ENCODE data around the gene MINDY2. TPM values are rescaled to one million over a fixed set of nuclear protein-coding genes. Genes with fewer than 3 reads are reported as not detected.

The MINDY2 gene
- total RNA-seq, 2 experiments from 2014 or later, result 7.5 to 7.7 TPM

GRCh38 chr15:58775402-58775801, 4.3 kb downstream of the MINDY2 start:
- no peak overlapping the region for H3K27ac ChIP-seq (ENCODE audit: low read depth in 1 of 2, low read length in 2 of 2)
- no peaks in the 10 kb centered on the region for H3K36me3 ChIP-seq (ENCODE audit: insufficient read depth, low read length)
- H3K4me1 ChIP-seq (ENCODE audit: insufficient read depth, low read length), result peaks cover 35% of the 10 kb centered on the region
- H3K36me3 Mint-ChIP-seq (ENCODE audit: low read depth), result peaks cover 29% of the 10 kb centered on the region
- ATAC-seq (ENCODE audit: poor library complexity) (no peak), DNase-seq (no peak)
- POLR2A ChIA-PET, result no interaction called here
- TF ChIP-seq, protein P1, sequence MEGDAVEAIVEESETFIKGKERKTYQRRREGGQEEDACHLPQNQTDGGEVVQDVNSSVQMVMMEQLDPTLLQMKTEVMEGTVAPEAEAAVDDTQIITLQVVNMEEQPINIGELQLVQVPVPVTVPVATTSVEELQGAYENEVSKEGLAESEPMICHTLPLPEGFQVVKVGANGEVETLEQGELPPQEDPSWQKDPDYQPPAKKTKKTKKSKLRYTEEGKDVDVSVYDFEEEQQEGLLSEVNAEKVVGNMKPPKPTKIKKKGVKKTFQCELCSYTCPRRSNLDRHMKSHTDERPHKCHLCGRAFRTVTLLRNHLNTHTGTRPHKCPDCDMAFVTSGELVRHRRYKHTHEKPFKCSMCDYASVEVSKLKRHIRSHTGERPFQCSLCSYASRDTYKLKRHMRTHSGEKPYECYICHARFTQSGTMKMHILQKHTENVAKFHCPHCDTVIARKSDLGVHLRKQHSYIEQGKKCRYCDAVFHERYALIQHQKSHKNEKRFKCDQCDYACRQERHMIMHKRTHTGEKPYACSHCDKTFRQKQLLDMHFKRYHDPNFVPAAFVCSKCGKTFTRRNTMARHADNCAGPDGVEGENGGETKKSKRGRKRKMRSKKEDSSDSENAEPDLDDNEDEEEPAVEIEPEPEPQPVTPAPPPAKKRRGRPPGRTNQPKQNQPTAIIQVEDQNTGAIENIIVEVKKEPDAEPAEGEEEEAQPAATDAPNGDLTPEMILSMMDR (IDR thresholded peaks at IDR 0.05), result no peak
- no peak overlapping the region for H3K4me3 ChIP-seq (ENCODE audit: low read length)
- H3K27me3 ChIP-seq (ENCODE audit: control insufficient read depth in 1 of 2, insufficient read depth in 2 of 2, low read length in 2 of 2), result no peaks in the 10 kb centered on the region
- H3K27ac Mint-ChIP-seq, result no peak overlapping the region
- intact Hi-C loops (cut with DNase I, micrococcal nuclease), result loop anchor here in 1 of 2 experiments (10.0 kb wide), 2 partner anchors 329 to 879 kb away; partner anchors contain the start of genes CCNB2 and GTF2A2
- H3K9me3 ChIP-seq (ENCODE audit: control insufficient read depth in 1 of 2, insufficient read depth in 1 of 2, low read length in 2 of 2), result no peaks in the 10 kb centered on the region
- CTCF ChIA-PET, result no interaction called here
- H3K9me3 Mint-ChIP-seq, result no peaks in the 10 kb centered on the region
- H3K4me3 Mint-ChIP-seq, result no peak overlapping the region
- H3K4me1 Mint-ChIP-seq (ENCODE audit: low read depth), result peaks cover 15% of the 10 kb centered on the region
- H3K27me3 Mint-ChIP-seq, result no peaks in the 10 kb centered on the region

GRCh38 chr15:58777107-58777506, 6.0 kb downstream of the MINDY2 start:
- Histone ChIP-seq H3K27ac (ENCODE audit: low read depth in 1 of 2, low read length in 2 of 2) (no peak overlapping the region), H3K4me1 (ENCODE audit: insufficient read depth, low read length) (peaks cover 25% of the 10 kb centered on the region), H3K36me3 (ENCODE audit: insufficient read depth, low read length) (no peaks in the 10 kb centered on the region), H3K4me3 (ENCODE audit: low read length) (no peak overlapping the region), H3K9me3 (ENCODE audit: control insufficient read depth in 1 of 2, insufficient read depth in 1 of 2, low read length in 2 of 2) (no peaks in the 10 kb centered on the region), H3K27me3 (ENCODE audit: control insufficient read depth in 1 of 2, insufficient read depth in 2 of 2, low read length in 2 of 2) (no peaks in the 10 kb centered on the region)
- Mint-ChIP-seq H3K27ac (no peak overlapping the region), H3K4me3 (no peak overlapping the region), H3K36me3 (ENCODE audit: low read depth) (peaks cover 27% of the 10 kb centered on the region), H3K4me1 (ENCODE audit: low read depth) (peaks cover 10% of the 10 kb centered on the region), H3K27me3 (no peaks in the 10 kb centered on the region), H3K9me3 (no peaks in the 10 kb centered on the region)
- ChIA-PET POLR2A (no interaction called here), CTCF (no interaction called here)
- no peak for ATAC-seq (ENCODE audit: poor library complexity)
- TF ChIP-seq, protein P1 (IDR thresholded peaks at IDR 0.05), result no peak
- DNase-seq, result no peak
- intact Hi-C loops (cut with DNase I, micrococcal nuclease), result loop anchor here in 1 of 2 experiments (10.0 kb wide), 2 partner anchors 328 to 878 kb away; partner anchors contain the start of genes CCNB2 and GTF2A2

GRCh38 chr15:58779554-58779953, 8.5 kb downstream of the MINDY2 start:
- intact Hi-C loops (cut with DNase I, micrococcal nuclease), result loop anchor here in 1 of 2 experiments (10.0 kb wide), 2 partner anchors 325 to 875 kb away; partner anchors contain the start of genes CCNB2 and GTF2A2
- TF ChIP-seq, protein P1 (IDR thresholded peaks at IDR 0.05), result no peak
- CTCF ChIA-PET, result no interaction called here
- ATAC-seq (ENCODE audit: poor library complexity) (no peak), DNase-seq (no peak)
- no peak overlapping the region for H3K27ac ChIP-seq (ENCODE audit: low read depth in 1 of 2, low read length in 2 of 2)
- H3K36me3 ChIP-seq (ENCODE audit: insufficient read depth, low read length), result peaks cover 2% of the 10 kb centered on the region
- Mint-ChIP-seq H3K27me3 (no peaks in the 10 kb centered on the region), H3K4me1 (ENCODE audit: low read depth) (peaks cover 15% of the 10 kb centered on the region), H3K27ac (no peak overlapping the region), H3K36me3 (ENCODE audit: low read depth) (peaks cover 26% of the 10 kb centered on the region), H3K9me3 (no peaks in the 10 kb centered on the region), H3K4me3 (no peak overlapping the region)
- no peaks in the 10 kb centered on the region for H3K27me3 ChIP-seq (ENCODE audit: control insufficient read depth in 1 of 2, insufficient read depth in 2 of 2, low read length in 2 of 2)
- peaks cover 8% of the 10 kb centered on the region for H3K4me1 ChIP-seq (ENCODE audit: insufficient read depth, low read length)
- no peaks in the 10 kb centered on the region for H3K9me3 ChIP-seq (ENCODE audit: control insufficient read depth in 1 of 2, insufficient read depth in 1 of 2, low read length in 2 of 2)
- POLR2A ChIA-PET, result no interaction called here
- no peak overlapping the region for H3K4me3 ChIP-seq (ENCODE audit: low read length)

Measured in CD4-positive, alpha-beta T cell (primary cell).